GM19395 (cell line): ENCODE data around the gene BRK1.
"Not testable (repeated sequence)": the region's sequence is repeated elsewhere in the genome, so short reads cannot be mapped to it uniquely, and the experiment has no call there.

Source experiments
- ATAC-seq: cut with Tn5 transposase; IDR thresholded peaks from one replicate; pipeline ENCODE4 v1.9.1; 2021; ENCODE audit warnings: mild to moderate bottlenecking, moderate library complexity; ENCODE audit not compliant: unreplicated experiment

Gene BRK1

GRCh38 chr3:10142707-10143560 lies 27.5 kb downstream of the BRK1 start:
- ATAC-seq = no peak

GRCh38 chr3:10145685-10146084 lies 30.2 kb downstream of the BRK1 start:
- ATAC-seq = no peak

GRCh38 chr3:10149226-10149625 lies 33.8 kb downstream of the BRK1 start:
- ATAC-seq = no peak

- ATAC-seq = no peak
Observed at GRCh38 chr3:10150987-10151386, 35.5 kb downstream of the BRK1 start.

- no peak for ATAC-seq
Observed at GRCh38 chr3:10154335-10155122, 39.1 kb downstream of the BRK1 start.

- ATAC-seq = no peak
Observed at GRCh38 chr3:10155123-10155472, 39.6 kb downstream of the BRK1 start.

GRCh38 chr3:10155658-10156057 lies 40.2 kb downstream of the BRK1 start:
- ATAC-seq = no peak

GRCh38 chr3:10157031-10157430 lies 41.6 kb downstream of the BRK1 start:
- no peak for ATAC-seq

- ATAC-seq = not testable (repeated sequence)
Observed at GRCh38 chr3:10158555-10158954, 43.1 kb downstream of the BRK1 start.

GRCh38 chr3:10160346-10160745 lies 44.9 kb downstream of the BRK1 start:
- ATAC-seq = no peak

GRCh38 chr3:10160925-10161324 lies 45.5 kb downstream of the BRK1 start:
- no peak for ATAC-seq

- ATAC-seq = no peak
Observed at GRCh38 chr3:10162185-10162584, 46.7 kb downstream of the BRK1 start.

- ATAC-seq = not testable (repeated sequence)
Observed at GRCh38 chr3:10164201-10164545, 48.7 kb downstream of the BRK1 start.

GRCh38 chr3:10164546-10165393 lies 49.3 kb downstream of the BRK1 start, which contains the start of gene IRAK2:
Gene IRAK2 (plus strand): TSS chr3:10164919. CDS start chr3:10164955, 36 bp downstream.
- ATAC-seq = peak; percentile 85

GRCh38 chr3:10166213-10166604 lies 50.7 kb downstream of the BRK1 start:
- ATAC-seq = no peak

GRCh38 chr3:10169000-10169496 lies 53.6 kb downstream of the BRK1 start:
- no peak for ATAC-seq

- ATAC-seq = no peak
Observed at GRCh38 chr3:10170915-10171478, 55.5 kb downstream of the BRK1 start.

- ATAC-seq = no peak
Observed at GRCh38 chr3:10173095-10173925, 57.8 kb downstream of the BRK1 start.

- no peak for ATAC-seq
Observed at GRCh38 chr3:10173926-10174435, 58.5 kb downstream of the BRK1 start.

GRCh38 chr3:10175334-10175733 lies 59.9 kb downstream of the BRK1 start:
- ATAC-seq = not testable (repeated sequence)
